ENCODE measurements around the gene DLX5. TPM values are rescaled to one million over a fixed set of nuclear protein-coding genes. Genes with fewer than 3 reads are reported as not detected.
"Not testable (repeated sequence)": the region's sequence is repeated elsewhere in the genome, so short reads cannot be mapped to it uniquely, and the experiment has no call there.

Gene DLX5
- total and polyA plus RNA-seq, 2 donors (not counting 1 experiment from before 2014, with no cell fraction given), result 0.06 to 0.17 TPM

DNA sequence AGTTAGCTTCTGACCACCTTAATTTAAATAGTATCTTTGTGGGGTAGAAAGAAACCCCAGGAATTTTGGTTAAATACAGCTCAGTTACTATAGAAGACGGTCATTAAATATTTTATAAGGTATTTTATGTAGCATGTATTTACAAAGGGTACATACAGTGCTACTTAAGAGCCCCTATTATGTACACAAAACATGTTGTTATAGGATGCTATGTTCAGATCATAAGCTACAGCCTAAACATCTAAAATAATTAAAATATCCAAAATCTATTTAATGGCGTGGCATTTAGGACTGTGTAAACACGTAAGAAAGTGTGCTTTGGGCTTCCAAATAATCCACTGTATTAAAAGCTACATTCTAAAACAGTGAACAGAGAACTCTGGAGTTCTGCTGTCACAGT is 39.4 kb upstream of the DLX5 start:
- H3K4me3 ChIP-seq (replicated peaks in 1 of 4; ENCODE audit: control extremely low read depth in 1 of 4, insufficient read depth in 1 of 4, low read depth in 3 of 4, low read length in 4 of 4), result no peak overlapping the region
- TF ChIP-seq EZH2 (IDR thresholded peaks at IDR 0.05; ENCODE audit: low read length, missing control alignments), result no peak
- TF ChIP-seq, protein P1, sequence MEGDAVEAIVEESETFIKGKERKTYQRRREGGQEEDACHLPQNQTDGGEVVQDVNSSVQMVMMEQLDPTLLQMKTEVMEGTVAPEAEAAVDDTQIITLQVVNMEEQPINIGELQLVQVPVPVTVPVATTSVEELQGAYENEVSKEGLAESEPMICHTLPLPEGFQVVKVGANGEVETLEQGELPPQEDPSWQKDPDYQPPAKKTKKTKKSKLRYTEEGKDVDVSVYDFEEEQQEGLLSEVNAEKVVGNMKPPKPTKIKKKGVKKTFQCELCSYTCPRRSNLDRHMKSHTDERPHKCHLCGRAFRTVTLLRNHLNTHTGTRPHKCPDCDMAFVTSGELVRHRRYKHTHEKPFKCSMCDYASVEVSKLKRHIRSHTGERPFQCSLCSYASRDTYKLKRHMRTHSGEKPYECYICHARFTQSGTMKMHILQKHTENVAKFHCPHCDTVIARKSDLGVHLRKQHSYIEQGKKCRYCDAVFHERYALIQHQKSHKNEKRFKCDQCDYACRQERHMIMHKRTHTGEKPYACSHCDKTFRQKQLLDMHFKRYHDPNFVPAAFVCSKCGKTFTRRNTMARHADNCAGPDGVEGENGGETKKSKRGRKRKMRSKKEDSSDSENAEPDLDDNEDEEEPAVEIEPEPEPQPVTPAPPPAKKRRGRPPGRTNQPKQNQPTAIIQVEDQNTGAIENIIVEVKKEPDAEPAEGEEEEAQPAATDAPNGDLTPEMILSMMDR (conservative IDR thresholded peaks at IDR 0.05 in 1 of 2, IDR thresholded peaks at IDR 0.05 in 1 of 2; ENCODE audit: low read depth in 1 of 2, low read length in 2 of 2), result no peak
- no peaks in the 10 kb centered on the region for H3K9me3 ChIP-seq (ENCODE audit: control insufficient read depth, insufficient read depth, low read depth, low read length)
- no peaks in the 10 kb centered on the region for H3K27me3 ChIP-seq (ENCODE audit: control insufficient read depth, insufficient read depth, low read length)
- H3K36me3 ChIP-seq (ENCODE audit: control insufficient read depth, insufficient read depth, low read length), result no peaks in the 10 kb centered on the region
- no peaks in the 10 kb centered on the region for H3K79me2 ChIP-seq (ENCODE audit: control insufficient read depth, insufficient read depth, low read length)
- no peak overlapping the region for H3K9ac ChIP-seq (ENCODE audit: insufficient read depth, low read length)
- no peak overlapping the region for H3K4me2 ChIP-seq (ENCODE audit: extremely low read depth, insufficient read depth, low read length)
- no peak for DNase-seq (ENCODE audit: low read depth in 2 of 2)
- no peak overlapping the region for H2AFZ ChIP-seq (ENCODE audit: low read length)
- H3K4me1 ChIP-seq (ENCODE audit: control insufficient read depth, extremely low read depth, insufficient read depth, low read length), result no peaks in the 10 kb centered on the region
- no peaks in the 10 kb centered on the region for H4K20me1 ChIP-seq (ENCODE audit: control insufficient read depth, extremely low read depth, insufficient read depth, low read length)
- no peak overlapping the region for H3K27ac ChIP-seq (ENCODE audit: insufficient read depth, low read length)

GRCh38 chr7:97043281-97043680 is 18.6 kb upstream of the DLX5 start:
- DNase-seq (ENCODE audit: low read depth in 2 of 2), result no peak
- H3K79me2 ChIP-seq (ENCODE audit: control insufficient read depth, insufficient read depth, low read length), result no peaks in the 10 kb centered on the region
- H3K27ac ChIP-seq (ENCODE audit: insufficient read depth, low read length), result no peak overlapping the region
- H3K9me3 ChIP-seq (ENCODE audit: control insufficient read depth, insufficient read depth, low read depth, low read length), result no peaks in the 10 kb centered on the region
- no peak overlapping the region for H3K4me2 ChIP-seq (ENCODE audit: extremely low read depth, insufficient read depth, low read length)
- no peak overlapping the region for H3K9ac ChIP-seq (ENCODE audit: insufficient read depth, low read length)
- H4K20me1 ChIP-seq (ENCODE audit: control insufficient read depth, extremely low read depth, insufficient read depth, low read length), result no peaks in the 10 kb centered on the region
- H3K36me3 ChIP-seq (ENCODE audit: control insufficient read depth, insufficient read depth, low read length), result no peaks in the 10 kb centered on the region
- no peaks in the 10 kb centered on the region for H3K27me3 ChIP-seq (ENCODE audit: control insufficient read depth, insufficient read depth, low read length)
- no peak overlapping the region for H2AFZ ChIP-seq (ENCODE audit: low read length)
- H3K4me1 ChIP-seq (ENCODE audit: control insufficient read depth, extremely low read depth, insufficient read depth, low read length), result no peaks in the 10 kb centered on the region
- no peak overlapping the region for H3K4me3 ChIP-seq (replicated peaks in 1 of 4; ENCODE audit: control extremely low read depth in 1 of 4, insufficient read depth in 1 of 4, low read depth in 3 of 4, low read length in 4 of 4)
- TF ChIP-seq, protein P1 (conservative IDR thresholded peaks at IDR 0.05 in 1 of 2, IDR thresholded peaks at IDR 0.05 in 1 of 2; ENCODE audit: low read depth in 1 of 2, low read length in 2 of 2), result no peak
- TF ChIP-seq EZH2 (IDR thresholded peaks at IDR 0.05; ENCODE audit: low read length, missing control alignments), result no peak

DNA sequence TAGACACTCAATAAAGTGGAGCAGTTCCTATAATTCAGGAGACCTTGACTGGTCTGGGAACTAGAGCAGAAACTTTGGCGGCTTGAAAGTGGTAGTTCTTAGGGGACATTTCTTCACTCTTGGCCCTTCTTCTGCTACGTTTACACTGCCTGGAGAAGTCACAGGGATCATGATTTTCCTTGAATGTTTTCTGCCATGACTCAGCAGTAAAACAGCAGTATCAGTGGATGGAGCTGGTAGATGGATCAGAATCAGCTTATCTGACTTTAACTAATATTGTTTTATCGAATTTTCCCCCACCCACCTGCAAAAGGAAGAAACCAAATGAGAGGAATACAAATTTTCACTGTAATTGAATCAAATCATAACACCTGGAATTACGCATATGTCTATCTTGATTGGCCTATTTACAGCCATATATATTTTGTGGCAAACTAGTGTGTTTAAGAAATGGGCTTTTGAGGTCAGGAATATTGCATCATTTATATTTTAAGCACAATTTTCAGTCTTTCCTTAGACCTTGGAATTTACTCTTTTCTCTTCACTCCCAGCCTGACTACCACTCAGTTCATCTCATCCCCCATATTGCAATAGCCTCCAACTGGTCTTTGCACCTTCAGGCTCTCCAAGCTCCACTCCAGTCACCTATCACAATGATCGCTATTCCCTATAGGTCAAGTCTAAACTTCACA is 14.9 kb upstream of the DLX5 start:
- Histone ChIP-seq H3K27ac (ENCODE audit: insufficient read depth, low read length) (no peak overlapping the region), H3K36me3 (ENCODE audit: control insufficient read depth, insufficient read depth, low read length) (no peaks in the 10 kb centered on the region), H3K4me3 (replicated peaks in 1 of 4; ENCODE audit: control extremely low read depth in 1 of 4, insufficient read depth in 1 of 4, low read depth in 3 of 4, low read length in 4 of 4) (no peak overlapping the region), H3K27me3 (ENCODE audit: control insufficient read depth, insufficient read depth, low read length) (no peaks in the 10 kb centered on the region), H4K20me1 (ENCODE audit: control insufficient read depth, extremely low read depth, insufficient read depth, low read length) (no peaks in the 10 kb centered on the region), H3K79me2 (ENCODE audit: control insufficient read depth, insufficient read depth, low read length) (no peaks in the 10 kb centered on the region), H3K4me2 (ENCODE audit: extremely low read depth, insufficient read depth, low read length) (no peak overlapping the region), H3K4me1 (ENCODE audit: control insufficient read depth, extremely low read depth, insufficient read depth, low read length) (no peaks in the 10 kb centered on the region), H3K9me3 (ENCODE audit: control insufficient read depth, insufficient read depth, low read depth, low read length) (no peaks in the 10 kb centered on the region), H2AFZ (ENCODE audit: low read length) (no peak overlapping the region), H3K9ac (ENCODE audit: insufficient read depth, low read length) (no peak overlapping the region)
- DNase-seq (ENCODE audit: low read depth in 2 of 2), result no peak
- TF ChIP-seq, protein P1 (conservative IDR thresholded peaks at IDR 0.05 in 1 of 2, IDR thresholded peaks at IDR 0.05 in 1 of 2; ENCODE audit: low read depth in 1 of 2, low read length in 2 of 2), result no peak
- no peak for TF ChIP-seq EZH2 (IDR thresholded peaks at IDR 0.05; ENCODE audit: low read length, missing control alignments)

GRCh38 chr7:97034213-97034852 is 9.7 kb upstream of the DLX5 start:
- H3K9me3 ChIP-seq (ENCODE audit: control insufficient read depth, insufficient read depth, low read depth, low read length); H3K36me3 ChIP-seq (ENCODE audit: control insufficient read depth, insufficient read depth, low read length); H3K27ac ChIP-seq (ENCODE audit: insufficient read depth, low read length); DNase-seq (ENCODE audit: low read depth in 2 of 2); H3K4me2 ChIP-seq (ENCODE audit: extremely low read depth, insufficient read depth, low read length); H3K79me2 ChIP-seq (ENCODE audit: control insufficient read depth, insufficient read depth, low read length); H3K4me3 ChIP-seq (replicated peaks in 1 of 4; ENCODE audit: control extremely low read depth in 1 of 4, insufficient read depth in 1 of 4, low read depth in 3 of 4, low read length in 4 of 4); H3K4me1 ChIP-seq (ENCODE audit: control insufficient read depth, extremely low read depth, insufficient read depth, low read length); H3K9ac ChIP-seq (ENCODE audit: insufficient read depth, low read length); H2AFZ ChIP-seq (ENCODE audit: low read length); H4K20me1 ChIP-seq (ENCODE audit: control insufficient read depth, extremely low read depth, insufficient read depth, low read length); H3K27me3 ChIP-seq (ENCODE audit: control insufficient read depth, insufficient read depth, low read length): not testable (repeated sequence)
